Ishikawa (cell line): ENCODE measurements around the gene VWDE.

Source experiments
- CEBPB ChIP-seq: IDR thresholded peaks from 2 replicates; pipeline ENCODE4 v1.6.1; 2012
- CREB1 ChIP-seq: IDR thresholded peaks from 2 replicates; pipeline ENCODE4 v1.6.1; 2012; ENCODE audit warnings: low read depth
- EGR1 ChIP-seq: IDR thresholded peaks from 2 replicates; pipeline ENCODE4 v1.6.1; 2012
- EP300 ChIP-seq: IDR thresholded peaks from 2 replicates; pipeline ENCODE4 v1.6.1; 2012; ENCODE audit warnings: borderline replicate concordance
- FOXM1 ChIP-seq: IDR thresholded peaks from 2 replicates; pipeline ENCODE4 v1.6.1; 2012; ENCODE audit warnings: low read depth, borderline replicate concordance
- NFIC ChIP-seq: IDR thresholded peaks from 2 replicates; pipeline ENCODE4 v1.6.1; 2012
- RAD21 ChIP-seq: IDR thresholded peaks from 2 replicates; pipeline ENCODE4 v1.6.1; 2012; ENCODE audit warnings: low read depth
- TAF1 ChIP-seq: IDR thresholded peaks from 2 replicates; pipeline ENCODE4 v1.6.1; 2012; ENCODE audit warnings: low read depth, mild to moderate bottlenecking
- TCF12 ChIP-seq: IDR thresholded peaks from 2 replicates; pipeline ENCODE4 v1.6.1; 2012; ENCODE audit warnings: low read depth
- TEAD4 ChIP-seq: IDR thresholded peaks from 2 replicates; pipeline ENCODE4 v1.6.1; 2012
- USF1 ChIP-seq: IDR thresholded peaks from 2 replicates; pipeline ENCODE4 v1.6.1; 2012
- YY1 ChIP-seq: IDR thresholded peaks from 2 replicates; pipeline ENCODE4 v1.6.1; 2012; ENCODE audit warnings: low read depth
- ZBTB7A ChIP-seq: IDR thresholded peaks from 2 replicates; pipeline ENCODE4 v1.6.1; 2012; ENCODE audit warnings: low read depth
- TF ChIP-seq, protein P1 (sequence below): IDR thresholded peaks from 2 replicates; pipeline ENCODE4 v1.6.1; 2012
- TF ChIP-seq, protein P2 (sequence below): IDR thresholded peaks from 2 replicates; pipeline ENCODE4 v1.6.1; 2012; ENCODE audit warnings: low read depth, mild to moderate bottlenecking

VWDE gene

GRCh38 chr7:12360948-12361347 is 42.7 kb downstream of the VWDE start:
- TF ChIP-seq TAF1 (no peak), CEBPB (no peak), EGR1 (no peak), NFIC (no peak), FOXM1 (no peak), USF1 (no peak), ZBTB7A (no peak), CREB1 (no peak), TEAD4 (no peak), EP300 (no peak), YY1 (no peak), TCF12 (no peak), RAD21 (no peak)
- TF ChIP-seq, protein P1, sequence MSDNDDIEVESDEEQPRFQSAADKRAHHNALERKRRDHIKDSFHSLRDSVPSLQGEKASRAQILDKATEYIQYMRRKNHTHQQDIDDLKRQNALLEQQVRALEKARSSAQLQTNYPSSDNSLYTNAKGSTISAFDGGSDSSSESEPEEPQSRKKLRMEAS: no peak
- TF ChIP-seq, protein P2, sequence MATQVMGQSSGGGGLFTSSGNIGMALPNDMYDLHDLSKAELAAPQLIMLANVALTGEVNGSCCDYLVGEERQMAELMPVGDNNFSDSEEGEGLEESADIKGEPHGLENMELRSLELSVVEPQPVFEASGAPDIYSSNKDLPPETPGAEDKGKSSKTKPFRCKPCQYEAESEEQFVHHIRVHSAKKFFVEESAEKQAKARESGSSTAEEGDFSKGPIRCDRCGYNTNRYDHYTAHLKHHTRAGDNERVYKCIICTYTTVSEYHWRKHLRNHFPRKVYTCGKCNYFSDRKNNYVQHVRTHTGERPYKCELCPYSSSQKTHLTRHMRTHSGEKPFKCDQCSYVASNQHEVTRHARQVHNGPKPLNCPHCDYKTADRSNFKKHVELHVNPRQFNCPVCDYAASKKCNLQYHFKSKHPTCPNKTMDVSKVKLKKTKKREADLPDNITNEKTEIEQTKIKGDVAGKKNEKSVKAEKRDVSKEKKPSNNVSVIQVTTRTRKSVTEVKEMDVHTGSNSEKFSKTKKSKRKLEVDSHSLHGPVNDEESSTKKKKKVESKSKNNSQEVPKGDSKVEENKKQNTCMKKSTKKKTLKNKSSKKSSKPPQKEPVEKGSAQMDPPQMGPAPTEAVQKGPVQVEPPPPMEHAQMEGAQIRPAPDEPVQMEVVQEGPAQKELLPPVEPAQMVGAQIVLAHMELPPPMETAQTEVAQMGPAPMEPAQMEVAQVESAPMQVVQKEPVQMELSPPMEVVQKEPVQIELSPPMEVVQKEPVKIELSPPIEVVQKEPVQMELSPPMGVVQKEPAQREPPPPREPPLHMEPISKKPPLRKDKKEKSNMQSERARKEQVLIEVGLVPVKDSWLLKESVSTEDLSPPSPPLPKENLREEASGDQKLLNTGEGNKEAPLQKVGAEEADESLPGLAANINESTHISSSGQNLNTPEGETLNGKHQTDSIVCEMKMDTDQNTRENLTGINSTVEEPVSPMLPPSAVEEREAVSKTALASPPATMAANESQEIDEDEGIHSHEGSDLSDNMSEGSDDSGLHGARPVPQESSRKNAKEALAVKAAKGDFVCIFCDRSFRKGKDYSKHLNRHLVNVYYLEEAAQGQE: no peak

GRCh38 chr7:12358694-12359093 is 45.0 kb downstream of the VWDE start:
- TF ChIP-seq TAF1 (no peak), EP300 (no peak), CEBPB (no peak), NFIC (no peak)
- TF ChIP-seq, protein P2: no peak

DNA sequence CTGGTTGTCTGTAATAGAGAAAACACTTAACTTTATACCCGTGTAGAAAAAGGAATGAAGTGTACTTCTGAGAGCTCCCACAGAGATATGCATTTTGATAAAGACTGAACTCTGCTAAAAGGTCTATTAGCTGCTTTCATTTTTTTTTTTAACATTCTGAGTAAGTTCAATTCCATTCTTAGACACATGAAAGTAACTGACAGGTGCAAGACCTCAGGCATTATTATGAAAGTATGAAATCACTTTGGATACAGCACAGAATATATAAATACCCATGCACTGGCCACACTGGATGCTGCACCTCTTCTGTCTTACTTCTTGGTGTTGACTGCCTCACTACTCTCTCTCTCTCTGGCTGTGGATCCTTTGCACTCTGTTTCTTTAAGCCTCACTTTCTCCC is 46.2 kb downstream of the VWDE start:
- TF ChIP-seq, protein P1: no peak

GRCh38 chr7:12351843-12352242 is 51.8 kb downstream of the VWDE start:
- TF ChIP-seq EGR1 (no peak), TEAD4 (no peak), TAF1 (no peak), FOXM1 (no peak), RAD21 (no peak), USF1 (no peak), EP300 (no peak)
- TF ChIP-seq, protein P2: no peak

DNA sequence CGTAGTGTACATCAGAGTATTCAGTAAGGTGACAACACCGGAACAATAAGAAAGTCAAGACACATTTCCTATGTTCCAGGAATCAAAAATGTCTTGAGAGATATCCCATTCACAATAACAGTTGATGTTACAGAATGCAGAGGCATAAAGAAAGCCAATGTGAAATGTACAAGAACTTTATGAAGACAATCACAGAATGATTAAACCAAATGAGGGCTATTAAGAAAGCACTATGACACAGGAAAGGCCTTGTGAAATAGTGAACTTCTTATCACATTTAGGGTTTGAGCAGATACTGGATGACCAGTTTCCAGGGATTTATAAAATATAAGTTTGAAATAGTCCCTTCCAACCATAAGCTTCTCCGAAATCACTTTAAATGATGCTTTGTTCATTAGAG is 52.7 kb downstream of the VWDE start:
- TF ChIP-seq RAD21 (no peak), NFIC (no peak), TAF1 (no peak), FOXM1 (no peak), TEAD4 (no peak), TCF12 (no peak), EP300 (no peak), YY1 (no peak)
- TF ChIP-seq, protein P2: no peak
- TF ChIP-seq, protein P1: no peak
